ENCODE data around the gene KRT3. TPM values are rescaled to one million over a fixed set of nuclear protein-coding genes. Genes with fewer than 3 reads are reported as not detected.

The KRT3 gene
- polyA plus RNA-seq, 3 donors: not detected

- DNase-seq: no peak
Observed at GRCh38 chr12:52827499-52828090, 31.7 kb upstream of the KRT3 start.

GRCh38 chr12:52826611-52827498 lies 30.9 kb upstream of the KRT3 start:
- DNase-seq: no peak

GRCh38 chr12:52825961-52826360 lies 30.0 kb upstream of the KRT3 start:
- no peak for DNase-seq

- no peak for DNase-seq
Observed at GRCh38 chr12:52824741-52825410, 29.0 kb upstream of the KRT3 start.

- no peak for DNase-seq
Observed at GRCh38 chr12:52823761-52824450, 28.0 kb upstream of the KRT3 start.

- DNase-seq: no peak
Observed at GRCh38 chr12:52822771-52823510, 27.0 kb upstream of the KRT3 start.

GRCh38 chr12:52821826-52822660 lies 26.1 kb upstream of the KRT3 start:
- DNase-seq: no peak

GRCh38 chr12:52821071-52821730 lies 25.3 kb upstream of the KRT3 start:
- no peak for DNase-seq

- no peak for DNase-seq
Observed at GRCh38 chr12:52820521-52820920, 24.6 kb upstream of the KRT3 start.

- no peak for DNase-seq
Observed at GRCh38 chr12:52819731-52820510, 24.0 kb upstream of the KRT3 start.

GRCh38 chr12:52818887-52819420 lies 23.0 kb upstream of the KRT3 start:
- no peak for DNase-seq

- no peak for DNase-seq
Observed at GRCh38 chr12:52818388-52818787, 22.5 kb upstream of the KRT3 start.

- DNase-seq: no peak
Observed at GRCh38 chr12:52817699-52818238, 21.9 kb upstream of the KRT3 start.

- DNase-seq: no peak
Observed at GRCh38 chr12:52817003-52817698, 21.2 kb upstream of the KRT3 start.

- DNase-seq: no peak
Observed at GRCh38 chr12:52815676-52816588, 20.0 kb upstream of the KRT3 start.

- DNase-seq: no peak
Observed at GRCh38 chr12:52815161-52815560, 19.2 kb upstream of the KRT3 start.

GRCh38 chr12:52814710-52815155 lies 18.8 kb upstream of the KRT3 start:
- no peak for DNase-seq

Data from renal pelvis (tissue), 4 donors.